Activated T-cell treated with anti-CD3 and anti-CD28 coated beads, Interleukin-2, amount 50 U/mL, for 72 hours (primary cell): ENCODE results near the gene COL5A1. TPM values are rescaled to one million over a fixed set of nuclear protein-coding genes. Genes with fewer than 3 reads are reported as not detected.

Experiments
- ATAC-seq, 2 donors: fragments of 150-1000 bp; cut with Tn5 transposase; replicated peaks in 1 of 2; 2 replicates each; pipeline ENCODE4 v1.10.0; 2021; ENCODE audit warnings: moderate library complexity in 2 of 2, mild to moderate bottlenecking in 1 of 2
- DNase-seq, 2 donors: peaks; one replicate each; pipeline ENCODE4 v3.0.0; 2021 to 2022; ENCODE audit warnings: mixed read lengths in 1 of 2
- H3K27ac Mint-ChIP-seq: one replicate; pipeline ENCODE4 v1.8.0; 2022; ENCODE audit warnings: mild to moderate bottlenecking, moderate library complexity, mixed read lengths
- H3K27me3 Mint-ChIP-seq: one replicate; pipeline ENCODE4 v1.8.0; 2022; ENCODE audit warnings: low read depth, mixed read lengths
- H3K36me3 Mint-ChIP-seq, 2 donors: one replicate each; pipeline ENCODE4 v1.8.0; 2022; ENCODE audit warnings: mixed read lengths in 2 of 2, mild to moderate bottlenecking in 1 of 2; ENCODE audit not compliant: insufficient read depth in 2 of 2
- H3K4me1 Mint-ChIP-seq: one replicate; pipeline ENCODE4 v1.8.0; 2022; ENCODE audit warnings: low read depth, mixed read lengths
- H3K4me3 Mint-ChIP-seq, 2 donors: one replicate each; pipeline ENCODE4 v1.8.0; 2022; ENCODE audit warnings: mild to moderate bottlenecking in 2 of 2, mixed read lengths in 2 of 2, moderate library complexity in 2 of 2
- H3K9me3 Mint-ChIP-seq, 2 donors: one replicate each; pipeline ENCODE4 v1.8.0; 2022; ENCODE audit warnings: mixed read lengths in 2 of 2
- total RNA-seq, 2 donors: library from RNA; stranded (reverse); gene quantifications; one replicate each; pipeline ENCODE4 v1.2.3, GENCODE V29; 2022

The COL5A1 gene
- total RNA-seq, 2 donors from 2014 or later: 0.49 TPM; not detected in 1

DNA sequence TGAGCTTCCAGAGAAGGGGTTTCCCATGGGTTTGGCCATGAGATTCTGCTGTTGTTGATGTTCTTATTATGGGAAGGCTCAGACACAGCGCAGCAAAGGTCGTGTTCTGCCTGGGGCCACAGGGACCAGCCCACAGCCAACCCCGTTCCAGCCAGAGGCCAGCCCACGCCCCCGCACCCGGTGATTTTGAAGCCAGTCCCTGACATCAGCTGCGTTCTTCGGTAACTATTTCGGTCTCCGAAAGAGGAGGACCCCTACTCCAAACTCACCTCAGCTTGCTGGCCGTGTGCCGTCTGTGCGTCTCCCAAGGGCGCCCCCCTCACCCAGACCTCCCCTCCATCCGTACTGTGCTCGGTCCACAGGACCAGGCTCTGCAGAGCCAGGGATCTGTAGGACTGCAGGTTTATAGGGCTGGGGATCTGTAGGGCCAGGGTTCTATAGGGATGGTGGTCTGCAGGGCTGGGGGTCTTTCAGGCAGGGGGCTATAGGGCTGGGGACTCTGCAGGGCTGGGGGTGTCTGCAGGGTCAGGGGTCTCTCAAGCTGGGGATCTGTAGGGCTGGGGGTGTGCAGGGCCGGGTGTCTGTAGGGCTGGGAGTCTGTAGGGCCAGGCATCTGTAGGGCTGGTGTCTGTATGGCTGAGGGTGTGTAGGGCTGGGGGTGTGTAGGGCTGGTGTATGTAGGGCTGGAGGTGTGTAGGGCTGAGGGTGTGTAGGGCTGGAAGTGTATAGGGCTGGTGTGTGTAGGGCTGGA, 11.8 kb downstream of the COL5A1 start:
- H3K4me1 Mint-ChIP-seq: no peaks in the 10 kb centered on the region
- no peak overlapping the region for H3K27ac Mint-ChIP-seq
- no peak for DNase-seq
- H3K36me3 Mint-ChIP-seq: no peaks in the 10 kb centered on the region
- H3K4me3 Mint-ChIP-seq: no peak overlapping the region
- H3K9me3 Mint-ChIP-seq: no peaks in the 10 kb centered on the region
- ATAC-seq: no peak
- no peaks in the 10 kb centered on the region for H3K27me3 Mint-ChIP-seq

DNA sequence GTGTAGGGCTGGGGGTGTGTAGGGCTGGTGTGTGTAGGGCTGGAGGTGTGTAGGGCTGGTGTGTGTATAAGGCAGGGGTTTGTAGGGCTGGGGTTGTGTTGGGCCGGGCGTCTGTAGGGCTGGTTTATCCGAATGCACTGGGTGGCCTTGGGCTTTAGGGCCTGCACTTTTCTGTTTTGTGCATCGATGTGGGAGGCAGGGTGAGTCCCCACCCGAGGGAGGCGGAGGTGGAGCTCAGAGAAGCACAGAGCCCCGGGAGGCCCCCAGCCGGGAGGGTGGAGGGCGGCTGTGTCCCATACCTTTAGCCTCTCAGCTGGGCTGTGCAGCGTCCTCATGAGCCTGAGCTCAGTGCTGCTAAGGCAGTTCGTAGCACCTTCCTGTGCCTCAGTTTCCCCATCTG, 13.5 kb downstream of the COL5A1 start:
- no peak for DNase-seq
- H3K36me3 Mint-ChIP-seq: no peaks in the 10 kb centered on the region
- H3K4me3 Mint-ChIP-seq: no peak overlapping the region
- no peak for ATAC-seq
- H3K27ac Mint-ChIP-seq: no peak overlapping the region
- H3K27me3 Mint-ChIP-seq: no peaks in the 10 kb centered on the region
- no peaks in the 10 kb centered on the region for H3K4me1 Mint-ChIP-seq
- no peaks in the 10 kb centered on the region for H3K9me3 Mint-ChIP-seq

DNA sequence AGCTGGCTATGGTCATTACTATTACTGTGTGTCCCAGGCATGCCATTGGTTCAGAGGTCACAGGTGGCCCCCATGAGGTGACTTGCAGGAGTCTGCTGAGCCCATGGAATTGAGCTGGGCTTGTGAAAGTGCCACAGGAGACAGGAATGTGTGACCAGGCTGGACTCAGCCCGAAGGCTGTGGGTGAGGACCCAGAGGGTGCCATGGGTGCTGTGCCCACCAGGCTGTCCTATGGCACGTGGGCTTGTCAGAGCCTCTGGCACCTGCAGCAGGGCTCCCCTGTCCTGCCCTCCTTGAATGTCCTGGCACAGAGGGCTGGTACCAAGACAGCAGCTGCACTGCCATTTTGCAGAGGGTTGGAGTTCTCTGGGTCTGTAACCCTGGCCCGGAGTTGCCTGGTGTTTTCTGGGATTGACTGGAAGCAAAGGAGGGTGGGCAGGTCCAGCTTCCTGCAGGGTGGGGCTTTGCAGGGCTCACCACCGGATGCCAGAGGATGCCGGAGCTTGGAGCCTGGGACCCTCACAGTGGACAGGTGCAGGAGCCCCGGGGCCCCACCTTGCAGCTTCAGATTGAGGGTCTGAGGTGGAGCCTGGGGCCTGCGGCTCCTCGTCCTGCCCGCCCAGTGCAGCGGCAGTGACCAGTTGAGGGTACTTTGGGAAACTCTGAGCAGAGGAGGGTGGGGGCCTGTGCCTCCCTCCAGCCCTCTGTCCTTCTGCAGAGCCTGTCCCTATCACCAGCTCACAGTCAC, 14.2 kb downstream of the COL5A1 start:
- H3K9me3 Mint-ChIP-seq: peaks cover 2 to 3% of the 10 kb centered on the region in 2 donors
- DNase-seq (no peak), ATAC-seq (no peak)
- no peaks in the 10 kb centered on the region for H3K27me3 Mint-ChIP-seq
- no peaks in the 10 kb centered on the region for H3K4me1 Mint-ChIP-seq
- H3K36me3 Mint-ChIP-seq: peaks cover 0 to 2% of the 10 kb centered on the region in 2 donors
- no peak overlapping the region for H3K27ac Mint-ChIP-seq
- H3K4me3 Mint-ChIP-seq: no peak overlapping the region

DNA sequence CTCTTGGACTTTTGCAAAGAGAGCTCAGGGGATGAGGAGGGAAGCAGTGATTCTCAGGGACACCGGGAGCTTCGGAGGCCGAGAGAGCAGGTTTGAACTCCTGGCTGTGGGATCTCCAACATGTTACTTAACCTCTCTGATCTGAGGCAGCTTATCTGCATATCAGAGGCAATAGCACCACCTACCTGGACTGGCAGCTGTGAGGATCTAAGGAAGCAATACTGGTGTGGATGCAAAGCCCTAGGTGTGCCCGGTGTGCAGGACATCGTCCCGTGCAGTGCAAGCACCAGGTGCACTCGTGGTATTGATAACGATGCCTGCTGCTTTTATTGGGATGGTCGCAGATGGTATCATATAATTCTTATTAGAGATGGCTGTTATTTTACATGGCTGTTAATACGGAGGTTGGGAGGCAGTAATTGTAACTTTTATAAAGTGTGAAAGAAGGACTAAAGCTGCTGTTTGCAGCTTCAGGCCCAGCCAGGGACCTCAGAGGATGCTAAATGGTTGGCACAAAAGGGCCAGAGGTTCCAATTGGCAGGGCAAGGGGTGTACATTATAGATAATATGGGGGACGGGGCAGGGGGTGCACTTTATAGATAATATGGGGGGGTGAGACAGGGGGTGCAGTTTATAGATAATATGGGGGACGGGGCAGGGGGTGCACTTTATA, 14.9 kb downstream of the COL5A1 start:
- H3K27me3 Mint-ChIP-seq: no peaks in the 10 kb centered on the region
- no peak overlapping the region for H3K27ac Mint-ChIP-seq
- DNase-seq: no peak
- H3K9me3 Mint-ChIP-seq: peaks cover 3 to 4% of the 10 kb centered on the region in 2 donors
- no peak overlapping the region for H3K4me3 Mint-ChIP-seq
- H3K4me1 Mint-ChIP-seq: no peaks in the 10 kb centered on the region
- peaks cover 0 to 4% of the 10 kb centered on the region in 2 donors for H3K36me3 Mint-ChIP-seq
- ATAC-seq: no peak

- H3K4me3 Mint-ChIP-seq: no peak overlapping the region
- no peak overlapping the region for H3K27ac Mint-ChIP-seq
- peaks cover 3 to 4% of the 10 kb centered on the region in 2 donors for H3K9me3 Mint-ChIP-seq
- H3K4me1 Mint-ChIP-seq: no peaks in the 10 kb centered on the region
- H3K27me3 Mint-ChIP-seq: no peaks in the 10 kb centered on the region
- DNase-seq: no peak
- no peak for ATAC-seq
- H3K36me3 Mint-ChIP-seq: peaks cover 0 to 4% of the 10 kb centered on the region in 2 donors
Observed at GRCh38 chr9:134657666-134658377, 16.2 kb downstream of the COL5A1 start.

GRCh38 chr9:134658378-134658955, 16.9 kb downstream of the COL5A1 start:
- H3K36me3 Mint-ChIP-seq: peaks cover 0 to 4% of the 10 kb centered on the region in 2 donors

GRCh38 chr9:134659688-134660131, 18.1 kb downstream of the COL5A1 start:
- H3K36me3 Mint-ChIP-seq: peaks cover 0 to 4% of the 10 kb centered on the region in 2 donors

More at GRCh38 chr9:134658378-134658955, 16.9 kb downstream of the COL5A1 start:
- no peak overlapping the region for H3K27ac Mint-ChIP-seq
- H3K4me3 Mint-ChIP-seq: no peak overlapping the region
- DNase-seq (no peak), ATAC-seq (no peak)
- peaks cover 3 to 4% of the 10 kb centered on the region in 2 donors for H3K9me3 Mint-ChIP-seq
- no peaks in the 10 kb centered on the region for H3K27me3 Mint-ChIP-seq
- no peaks in the 10 kb centered on the region for H3K4me1 Mint-ChIP-seq

DNA sequence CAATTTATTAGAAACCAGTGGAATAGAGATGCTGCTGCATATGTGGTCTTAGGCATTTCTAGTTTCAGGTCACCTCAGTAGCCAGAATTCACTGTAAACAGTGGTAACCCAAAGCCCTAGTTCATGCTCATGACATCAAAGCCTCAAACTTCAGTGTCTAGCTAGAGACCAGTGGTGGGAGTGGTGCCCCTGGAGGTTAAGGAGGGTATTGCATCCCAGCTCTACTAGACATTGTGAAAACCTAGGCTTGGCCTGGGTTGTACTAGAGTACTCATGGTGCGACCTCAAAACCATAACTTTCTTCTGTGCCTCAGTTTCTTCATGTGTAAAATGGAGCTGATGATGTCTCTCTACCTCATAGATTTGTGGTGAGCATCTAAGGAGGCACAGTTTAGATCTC, 18.8 kb downstream of the COL5A1 start:
- ATAC-seq (no peak), DNase-seq (no peak)
- no peak overlapping the region for H3K27ac Mint-ChIP-seq
- peaks cover 3 to 4% of the 10 kb centered on the region in 2 donors for H3K9me3 Mint-ChIP-seq
- peaks cover 0 to 4% of the 10 kb centered on the region in 2 donors for H3K36me3 Mint-ChIP-seq
- H3K4me1 Mint-ChIP-seq: no peaks in the 10 kb centered on the region
- H3K4me3 Mint-ChIP-seq: no peak overlapping the region
- peaks cover 3% of the 10 kb centered on the region for H3K27me3 Mint-ChIP-seq

More at GRCh38 chr9:134659688-134660131, 18.1 kb downstream of the COL5A1 start:
- no peak for ATAC-seq
- Mint-ChIP-seq H3K4me1 (no peaks in the 10 kb centered on the region), H3K27me3 (no peaks in the 10 kb centered on the region), H3K27ac (no peak overlapping the region), H3K9me3 (peaks cover 3 to 4% of the 10 kb centered on the region in 2 donors), H3K4me3 (no peak overlapping the region)
- DNase-seq: no peak

- H3K36me3 Mint-ChIP-seq: peaks cover 0 to 4% of the 10 kb centered on the region in 2 donors
- DNase-seq (no peak), ATAC-seq (no peak)
- peaks cover 3 to 4% of the 10 kb centered on the region in 2 donors for H3K9me3 Mint-ChIP-seq
- peaks cover 6% of the 10 kb centered on the region for H3K27me3 Mint-ChIP-seq
- H3K4me3 Mint-ChIP-seq: no peak overlapping the region
- no peak overlapping the region for H3K27ac Mint-ChIP-seq
- H3K4me1 Mint-ChIP-seq: peaks cover under 1% of the 10 kb centered on the region
Observed at GRCh38 chr9:134661299-134661698, 19.7 kb downstream of the COL5A1 start.

DNA sequence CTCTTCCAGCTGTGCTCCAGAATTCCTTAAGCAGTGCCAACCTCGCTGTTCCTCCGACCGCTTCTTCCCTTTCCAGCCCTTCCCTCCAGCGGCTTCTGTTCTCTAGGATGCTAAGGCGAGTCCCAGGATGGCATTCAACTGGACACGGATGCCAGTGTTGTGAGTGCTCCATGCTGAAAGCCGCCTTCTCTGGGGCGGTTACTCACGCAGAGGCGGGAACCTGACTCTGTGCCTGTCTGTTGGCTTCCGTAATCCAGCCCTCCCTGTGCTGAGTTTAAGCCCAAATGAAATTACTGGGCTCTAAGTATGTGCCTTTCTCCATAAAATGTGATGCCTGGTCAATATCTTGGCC, 20.2 kb downstream of the COL5A1 start:
- Mint-ChIP-seq H3K27ac (no peak overlapping the region), H3K27me3 (peaks cover 6% of the 10 kb centered on the region), H3K9me3 (peaks cover 3 to 4% of the 10 kb centered on the region in 2 donors), H3K4me3 (no peak overlapping the region), H3K36me3 (peaks cover 0 to 4% of the 10 kb centered on the region in 2 donors), H3K4me1 (peaks cover 5% of the 10 kb centered on the region)
- ATAC-seq (no peak), DNase-seq (no peak)

DNA sequence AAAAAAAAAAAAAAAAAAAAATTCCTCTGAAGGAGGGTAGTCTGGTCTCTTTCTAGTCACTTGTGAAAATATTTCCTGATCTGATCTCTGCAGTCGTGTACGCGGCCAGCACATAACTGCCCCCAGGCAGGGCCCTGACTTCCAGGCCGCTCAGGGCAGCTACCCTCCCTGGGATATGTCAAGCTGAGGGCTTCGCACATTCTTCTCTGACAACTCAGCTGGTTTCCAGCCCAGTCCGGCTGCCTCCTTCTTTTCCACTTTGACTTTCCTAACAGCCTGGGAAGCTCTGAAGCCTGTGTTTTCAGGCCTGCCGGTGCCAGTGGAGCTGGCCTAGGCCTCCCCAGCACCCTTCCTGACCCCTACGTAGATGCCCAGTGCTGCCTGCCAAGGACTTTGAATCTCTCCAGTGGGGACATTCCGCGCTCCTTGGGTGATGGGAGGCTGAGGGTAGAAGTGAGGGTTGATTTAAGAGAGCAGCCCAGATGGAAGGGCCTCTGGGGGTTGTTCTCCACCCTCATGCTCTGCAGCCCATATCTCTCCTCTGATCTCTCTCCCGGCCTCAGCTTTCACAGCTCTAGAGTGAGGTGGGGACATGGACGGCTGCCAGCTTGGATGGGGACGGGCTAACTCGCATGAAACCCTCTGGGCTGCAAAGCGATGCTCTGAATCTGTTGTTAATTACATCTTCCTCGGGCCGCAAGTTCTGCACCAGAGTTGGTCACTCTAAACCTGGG, 20.7 kb downstream of the COL5A1 start:
- Mint-ChIP-seq H3K9me3 (peaks cover 3 to 4% of the 10 kb centered on the region in 2 donors), H3K4me3 (no peak overlapping the region), H3K27ac (no peak overlapping the region), H3K27me3 (peaks cover 6% of the 10 kb centered on the region), H3K36me3 (peaks cover 0 to 4% of the 10 kb centered on the region in 2 donors), H3K4me1 (peaks cover 6% of the 10 kb centered on the region)
- DNase-seq (no peak), ATAC-seq (no peak)

- H3K4me3 Mint-ChIP-seq: no peak overlapping the region
- H3K27ac Mint-ChIP-seq: no peak overlapping the region
- H3K27me3 Mint-ChIP-seq: peaks cover 6% of the 10 kb centered on the region
- peaks cover 0 to 4% of the 10 kb centered on the region in 2 donors for H3K36me3 Mint-ChIP-seq
- no peak for ATAC-seq
- peaks cover 6% of the 10 kb centered on the region for H3K4me1 Mint-ChIP-seq
- peaks cover 3 to 4% of the 10 kb centered on the region in 2 donors for H3K9me3 Mint-ChIP-seq
- DNase-seq: no peak
Observed at GRCh38 chr9:134663084-134663483, 21.5 kb downstream of the COL5A1 start.
